NCI-H446 treated with DMSO at 0.1 percent for 48 hours (cell line): ENCODE data around the gene SEM1.
"Not testable (repeated sequence)": the region's sequence is repeated elsewhere in the genome, so short reads cannot be mapped to it uniquely, and the experiment has no call there.

Experiments used
- DNase-seq: peaks from one replicate; lab custom pipeline; 2025; lab: John Stamatoyannopoulos, UW

SEM1 gene

GRCh38 chr7:96701258-96701657, 8.4 kb downstream of the SEM1 start:
- DNase-seq: no peak

GRCh38 chr7:96700516-96700915, 9.1 kb downstream of the SEM1 start:
- DNase-seq: no peak

- DNase-seq: no peak
Measured at GRCh38 chr7:96699219-96699871, 10.3 kb downstream of the SEM1 start.

GRCh38 chr7:96698449-96698848, 11.2 kb downstream of the SEM1 start:
- not testable (repeated sequence) for DNase-seq

GRCh38 chr7:96697822-96698221, 11.8 kb downstream of the SEM1 start:
- DNase-seq: no peak

- no peak for DNase-seq
Measured at GRCh38 chr7:96695581-96695980, 14.1 kb downstream of the SEM1 start.

- DNase-seq: no peak
Measured at GRCh38 chr7:96694082-96694481, 15.6 kb downstream of the SEM1 start.

GRCh38 chr7:96691702-96692101, 17.9 kb downstream of the SEM1 start:
- DNase-seq: no peak

GRCh38 chr7:96689414-96689813, 20.2 kb downstream of the SEM1 start:
- DNase-seq: no peak

- no peak for DNase-seq
Measured at GRCh38 chr7:96686305-96686704, 23.3 kb downstream of the SEM1 start.

- DNase-seq: no peak
Measured at GRCh38 chr7:96685755-96686154, 23.9 kb downstream of the SEM1 start.

- no peak for DNase-seq
Measured at GRCh38 chr7:96685353-96685752, 24.3 kb downstream of the SEM1 start.

- DNase-seq: no peak
Measured at GRCh38 chr7:96679886-96680285, 29.8 kb downstream of the SEM1 start.

GRCh38 chr7:96676919-96677318, 32.7 kb downstream of the SEM1 start:
- DNase-seq: no peak

- DNase-seq: no peak
Measured at GRCh38 chr7:96675548-96675947, 34.1 kb downstream of the SEM1 start.

GRCh38 chr7:96674565-96674964, 35.1 kb downstream of the SEM1 start:
- DNase-seq: no peak

- DNase-seq: no peak
Measured at GRCh38 chr7:96671854-96672253, 37.8 kb downstream of the SEM1 start.

GRCh38 chr7:96670338-96671289, 39.0 kb downstream of the SEM1 start:
- peak; percentile 51 for DNase-seq

- no peak for DNase-seq
Measured at GRCh38 chr7:96669812-96670211, 39.8 kb downstream of the SEM1 start.

GRCh38 chr7:96667026-96667425, 42.6 kb downstream of the SEM1 start:
- DNase-seq: no peak

- DNase-seq: no peak
Measured at GRCh38 chr7:96665689-96666088, 44.0 kb downstream of the SEM1 start.

- DNase-seq: no peak
Measured at GRCh38 chr7:96664793-96665192, 44.9 kb downstream of the SEM1 start.

GRCh38 chr7:96663871-96664445, 45.7 kb downstream of the SEM1 start:
- DNase-seq: no peak
